ENCODE data around the gene NEMP1.

DNA sequence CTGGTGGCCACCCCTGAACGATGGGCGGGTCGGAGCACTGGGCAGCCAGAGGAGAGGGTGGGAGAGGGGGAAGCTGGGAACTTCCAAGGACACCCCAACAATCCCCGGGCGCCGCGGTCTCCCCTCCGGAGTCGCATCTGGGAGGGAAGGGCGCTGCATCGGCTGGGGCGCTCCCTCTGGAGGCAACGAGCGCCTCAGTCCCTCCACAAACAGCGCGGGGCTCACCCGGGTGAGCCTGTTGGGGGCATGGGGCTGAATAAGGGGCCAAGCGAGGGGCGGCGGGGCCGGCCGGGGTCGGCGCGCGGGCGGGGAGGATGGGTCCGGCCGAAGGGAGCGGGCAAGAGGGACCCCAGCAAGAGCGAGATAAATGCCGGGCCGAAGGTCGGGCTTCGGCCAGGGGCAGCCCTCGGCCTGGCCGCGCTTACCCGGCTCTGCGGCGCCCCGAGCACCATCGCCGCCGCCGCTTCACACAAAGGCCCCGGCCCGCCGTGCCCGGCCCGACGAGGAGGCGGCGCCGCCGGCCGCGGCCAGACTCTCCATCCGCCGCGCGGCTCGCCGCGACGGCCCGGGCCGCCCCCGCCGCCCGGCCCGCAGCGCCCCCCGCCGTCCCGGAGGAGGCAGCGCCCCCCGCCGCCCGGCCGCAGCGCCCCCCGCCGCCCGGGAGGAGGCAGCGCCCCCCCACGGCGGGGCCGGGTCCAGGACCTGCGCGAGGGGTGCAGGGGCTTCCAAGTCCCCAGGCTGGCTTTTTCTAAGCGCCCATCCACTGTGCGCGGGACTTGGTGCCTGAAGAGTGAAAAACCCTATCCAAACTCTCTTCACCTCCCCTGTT, 72.4 kb downstream of the NEMP1 start, which contains the start of gene ZBTB39:
- TF ChIP-seq REST (IDR thresholded peaks at IDR 0.05; ENCODE audit: insufficient replicate concordance, low read depth) (peak; percentile 24), CTCF (IDR thresholded peaks at IDR 0.05; ENCODE audit: insufficient read depth, low read length) (no peak), POLR2AphosphoS5 (IDR thresholded peaks at IDR 0.05; ENCODE audit: low read depth) (no peak), SPI1 (IDR thresholded peaks at IDR 0.05; ENCODE audit: borderline replicate concordance, low read depth) (no peak), GABPA (IDR thresholded peaks at IDR 0.05; ENCODE audit: low read depth) (no peak)

Data from HL-60 (cell line).